GM21423 (cell line): ENCODE measurements around the gene RAB3D.
"Not testable (repeated sequence)": the region's sequence is repeated elsewhere in the genome, so short reads cannot be mapped to it uniquely, and the experiment has no call there.

Source experiments
- ATAC-seq: cut with Tn5 transposase; IDR thresholded peaks from one replicate; pipeline ENCODE4 v1.9.1; 2021; ENCODE audit warnings: mild to moderate bottlenecking, moderate library complexity; ENCODE audit not compliant: unreplicated experiment

The RAB3D gene

DNA sequence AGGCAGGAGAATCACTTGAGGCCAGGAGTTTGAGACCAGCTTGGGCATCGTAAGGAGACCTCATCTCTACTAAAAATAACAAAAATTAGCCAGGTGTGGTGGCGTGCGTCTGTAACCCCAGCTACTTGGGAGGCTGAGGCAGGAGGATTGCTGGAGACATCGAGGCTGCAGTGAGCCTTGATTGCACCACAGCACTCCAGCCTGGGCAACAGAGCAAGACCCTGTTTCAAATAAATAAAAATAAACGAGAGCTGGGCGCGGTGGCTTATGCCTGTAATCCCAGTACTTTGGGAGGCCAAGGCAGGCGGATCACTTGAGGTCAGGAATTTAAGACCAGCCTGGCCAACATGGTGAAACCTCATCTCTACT lies 626 bp upstream of the RAB3D start:
- ATAC-seq = not testable (repeated sequence)

DNA sequence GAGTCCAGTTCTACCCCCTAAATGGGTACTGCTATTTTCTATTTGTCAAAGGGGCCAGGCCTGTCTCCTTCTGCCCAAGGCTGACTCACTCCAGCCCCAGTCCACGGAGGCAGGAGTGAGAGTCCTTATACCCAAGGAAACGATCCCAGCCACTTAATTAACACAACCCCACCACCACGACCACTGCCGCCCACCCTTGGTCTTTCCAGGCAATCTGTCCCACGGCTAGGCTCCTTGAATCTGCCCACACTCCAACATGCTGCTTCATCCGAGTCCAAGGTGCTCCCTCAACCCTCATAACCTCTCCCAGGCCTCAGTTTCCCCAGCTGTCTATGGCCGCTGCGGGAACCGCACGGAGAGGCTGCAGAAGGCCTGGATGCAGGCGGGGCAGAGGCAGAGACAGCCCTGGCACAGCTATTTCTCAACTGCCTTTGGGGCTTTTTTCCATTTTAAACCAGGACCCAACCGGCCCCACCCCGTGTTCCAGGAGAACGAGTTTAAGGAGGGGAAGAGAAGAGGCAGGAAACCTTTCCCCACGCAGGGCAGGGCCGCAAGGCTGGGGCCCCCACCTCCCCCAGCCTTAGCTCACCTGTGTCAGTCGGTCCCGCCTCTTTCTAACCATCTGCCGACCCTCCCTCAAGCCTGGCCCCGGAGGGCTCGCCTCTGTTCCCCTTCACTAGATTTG lies 746 bp downstream of the RAB3D start:
- no peak for ATAC-seq

DNA sequence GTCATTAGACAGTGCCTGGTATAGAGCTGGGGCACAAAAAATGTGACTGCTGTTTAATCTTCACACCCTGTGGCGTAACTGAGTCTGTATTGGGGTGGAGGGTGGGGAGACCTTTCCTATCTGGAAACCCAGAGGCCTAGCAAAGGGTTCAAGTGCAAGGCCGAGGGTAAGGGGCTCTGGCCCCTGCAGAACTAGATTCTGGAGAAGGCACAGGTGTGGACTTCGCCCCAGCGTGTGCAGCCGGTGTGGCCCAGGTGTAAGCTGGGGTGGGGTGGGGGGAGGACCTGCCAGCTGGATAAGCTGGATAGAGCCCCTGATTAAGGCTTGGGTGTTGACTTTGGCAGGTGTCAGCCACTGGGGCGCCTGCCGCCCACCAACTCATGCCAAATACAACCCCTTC lies 1.3 kb downstream of the RAB3D start:
- ATAC-seq = no peak

- no peak for ATAC-seq
These were observed 2.4 kb downstream of the RAB3D start for GRCh38 chr19:11337080-11337479.

DNA sequence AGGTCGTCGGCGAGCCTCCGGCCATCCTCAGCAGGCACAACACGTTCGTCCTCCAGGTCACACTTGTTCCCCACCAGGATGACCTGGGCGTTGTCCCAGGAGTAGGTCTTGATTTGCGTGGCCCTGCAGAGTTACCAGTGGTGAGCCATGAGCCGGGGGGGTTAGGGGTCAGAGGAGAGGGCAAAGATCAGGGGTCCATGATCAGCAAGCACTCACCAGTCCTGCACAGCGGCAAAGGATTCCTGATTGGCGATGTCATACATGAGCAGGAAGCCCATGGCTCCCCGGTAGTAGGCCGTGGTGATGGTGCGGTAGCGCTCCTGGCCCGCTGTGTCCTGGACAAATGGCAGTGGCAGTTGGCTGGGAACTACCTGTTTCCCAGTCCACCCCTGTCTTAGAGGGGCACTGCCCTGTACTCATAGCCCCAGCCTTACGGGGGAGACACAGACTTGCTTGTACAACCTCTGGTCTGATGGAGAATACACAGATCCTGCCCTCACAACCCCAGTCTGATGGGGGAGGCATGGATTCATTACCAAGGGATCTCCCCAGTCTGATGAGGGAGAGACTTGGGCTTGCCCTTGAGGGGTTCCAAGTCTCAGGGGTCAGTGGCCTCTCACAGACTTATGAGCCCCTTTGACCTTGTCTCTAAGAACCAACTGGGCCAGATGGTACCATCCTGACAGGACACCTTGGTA lies 3.9 kb downstream of the RAB3D start:
- no peak for ATAC-seq

GRCh38 chr19:11333838-11334237 lies 5.6 kb downstream of the RAB3D start:
- ATAC-seq = not testable (repeated sequence)

DNA sequence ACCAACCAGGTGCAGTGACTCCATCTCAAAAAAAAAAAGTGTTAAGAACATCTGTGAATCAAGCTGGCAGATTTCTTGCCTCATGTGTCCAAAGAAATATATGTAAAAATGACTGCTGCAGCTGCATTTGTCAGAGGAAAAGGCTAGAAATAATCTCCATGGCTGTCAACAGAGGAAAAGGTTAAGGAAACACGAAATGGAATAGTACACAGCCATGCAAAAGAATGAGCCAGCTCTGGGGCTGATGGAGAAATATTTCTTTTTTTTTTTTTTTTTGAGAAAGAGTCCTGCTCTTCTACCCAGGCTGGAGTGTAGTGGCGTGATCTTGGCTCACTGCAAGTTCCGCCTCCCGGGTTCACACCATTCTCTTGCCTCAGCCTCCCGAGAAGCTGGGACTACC lies 6.6 kb downstream of the RAB3D start:
- ATAC-seq = no peak

DNA sequence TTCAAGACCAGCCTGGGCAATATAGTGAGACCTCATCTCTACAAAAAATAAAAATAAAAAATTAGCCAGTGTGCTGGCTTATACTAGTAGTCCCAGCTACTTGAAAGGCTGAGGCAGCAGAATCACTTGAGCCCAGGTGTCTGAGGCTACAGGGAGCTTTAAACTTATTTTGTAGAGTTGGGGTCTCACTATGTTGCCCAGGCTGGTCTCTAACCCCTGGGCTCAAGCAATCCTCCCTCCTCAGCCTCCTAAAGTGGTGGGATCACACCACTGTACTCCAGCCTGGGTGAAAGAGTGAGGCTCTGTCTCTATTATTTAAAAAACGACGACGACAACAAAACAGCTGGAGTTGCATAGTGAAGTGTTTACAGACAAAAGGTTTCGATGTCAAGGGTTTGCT lies 8.0 kb downstream of the RAB3D start:
- no peak for ATAC-seq

GRCh38 chr19:11330127-11330526 lies 9.3 kb downstream of the RAB3D start:
- no peak for ATAC-seq

- no peak for ATAC-seq
These were observed 13.9 kb downstream of the RAB3D start for GRCh38 chr19:11325544-11325943.

- ATAC-seq = no peak
These were observed 14.6 kb downstream of the RAB3D start for GRCh38 chr19:11324748-11325389.

- ATAC-seq = peak; percentile 57
These were observed 15.3 kb downstream of the RAB3D start for GRCh38 chr19:11324079-11324661.

- ATAC-seq = no peak
These were observed 15.8 kb downstream of the RAB3D start for GRCh38 chr19:11323601-11324078.

GRCh38 chr19:11322269-11323024 lies 17.0 kb downstream of the RAB3D start:
- no peak for ATAC-seq

DNA sequence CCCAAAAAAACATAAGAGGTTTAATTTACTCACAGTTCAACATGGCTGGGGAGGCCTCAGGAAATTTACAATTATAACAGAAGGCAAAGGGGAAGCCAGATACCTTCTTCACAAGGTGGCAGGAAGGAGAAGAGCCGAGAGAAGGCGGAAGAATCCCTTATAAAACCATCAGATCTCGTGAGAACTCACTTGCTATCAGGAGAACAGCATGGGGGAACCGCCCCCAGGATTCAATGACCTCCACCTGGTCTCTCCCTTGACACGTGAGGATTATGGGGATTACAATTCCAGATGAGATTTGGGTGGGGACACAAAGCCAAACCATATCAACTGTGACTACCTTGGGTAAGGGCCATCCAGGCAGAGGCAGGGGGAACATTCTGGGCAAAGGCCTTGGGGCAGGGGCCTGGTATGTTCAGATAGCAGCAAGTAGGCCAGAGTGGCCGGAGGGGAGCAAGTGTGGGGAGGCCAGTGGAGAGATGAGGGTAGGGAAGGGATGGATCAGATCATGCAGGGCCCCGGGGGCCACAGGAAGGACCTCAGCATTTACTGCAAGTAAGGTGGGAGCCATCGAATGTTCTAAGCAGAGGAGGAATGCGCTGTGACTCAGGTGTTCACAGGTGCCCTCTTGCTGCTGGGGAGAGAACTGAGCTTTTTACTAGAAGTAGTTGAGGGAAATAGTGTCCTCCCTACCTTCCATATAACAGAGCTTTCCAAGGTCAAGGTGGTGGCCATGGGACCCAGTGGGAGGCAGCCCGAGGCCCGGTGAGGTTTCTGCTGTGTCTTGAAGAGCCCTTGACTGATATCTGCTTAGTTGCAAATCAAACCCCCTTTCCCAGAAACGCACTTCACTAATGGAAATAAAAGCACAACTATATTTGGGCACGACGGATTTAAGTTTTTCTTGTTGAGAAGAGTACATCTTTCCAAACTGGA lies 18.0 kb downstream of the RAB3D start:
- ATAC-seq = no peak

DNA sequence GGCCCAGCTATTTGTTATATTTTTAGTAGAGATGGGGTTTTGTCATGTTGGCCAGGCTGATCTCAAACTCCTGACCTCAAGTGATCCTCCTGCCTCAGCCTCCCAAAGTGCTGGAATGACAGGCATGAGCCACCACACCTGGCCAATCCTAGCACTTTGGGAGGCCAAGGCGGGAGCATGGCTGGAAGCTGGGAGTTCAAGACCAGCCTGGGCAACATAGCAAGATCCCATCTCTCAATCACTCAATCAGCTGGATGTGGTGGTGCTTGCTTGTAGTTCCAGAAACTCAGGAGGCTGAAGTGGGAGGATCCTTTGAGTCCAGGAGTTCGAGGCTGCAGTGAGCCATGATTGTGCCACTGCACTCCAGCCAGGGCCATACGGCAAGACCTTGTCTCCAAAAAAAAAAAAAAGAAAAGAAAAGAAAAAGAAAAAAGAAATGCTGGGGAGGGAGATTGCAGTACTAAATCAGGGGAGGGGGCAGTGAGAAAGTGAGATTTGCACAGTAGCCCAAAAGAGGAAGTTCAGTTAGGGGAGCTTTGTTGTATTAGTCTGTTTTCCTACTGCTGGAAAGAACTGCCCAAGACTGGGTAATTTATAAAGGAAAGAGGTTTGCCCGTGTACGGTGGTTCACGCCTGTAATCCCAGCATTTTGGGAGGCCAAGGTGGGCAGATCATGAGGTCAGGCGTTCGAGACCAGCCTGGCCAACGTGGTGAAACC lies 19.0 kb downstream of the RAB3D start:
- not testable (repeated sequence) for ATAC-seq

- ATAC-seq = no peak
These were observed 33.1 kb downstream of the RAB3D start for GRCh38 chr19:11306337-11306736.

- ATAC-seq = no peak
These were observed 34.5 kb downstream of the RAB3D start for GRCh38 chr19:11304936-11305335.

DNA sequence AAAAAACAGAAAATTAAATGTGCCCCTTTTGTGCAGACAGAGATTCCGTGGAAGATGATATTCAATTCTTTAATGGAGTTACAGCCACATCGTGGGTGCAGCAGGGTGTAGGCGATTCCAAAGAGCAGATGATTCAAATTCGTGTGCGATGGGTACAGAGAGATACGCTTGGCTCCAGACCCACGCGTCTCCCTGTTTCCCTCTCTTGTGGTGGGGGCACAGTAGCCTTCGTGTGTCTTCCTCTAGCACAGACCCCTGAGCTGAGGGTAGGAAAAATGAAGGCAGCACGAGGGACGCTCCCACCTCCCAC lies 38.7 kb downstream of the RAB3D start:
- ATAC-seq = no peak
